Activated naive CD4-positive, alpha-beta T cell treated with anti-CD3 and anti-CD28 coated beads, Interleukin-2, amount 50 U/mL, for 72 hours (primary cell): Measurements from ENCODE around the gene ITGB3BP. TPM values are rescaled to one million over a fixed set of nuclear protein-coding genes. Genes with fewer than 3 reads are reported as not detected.
"Not testable (repeated sequence)": the region's sequence is repeated elsewhere in the genome, so short reads cannot be mapped to it uniquely, and the experiment has no call there.

Experiments
- ATAC-seq, 2 donors: fragments of 150-1000 bp; cut with Tn5 transposase; 2 replicates each; pipeline ENCODE4 v1.10.0; 2021; ENCODE audit warnings: mild to moderate bottlenecking in 2 of 2, moderate library complexity in 2 of 2
- DNase-seq, 2 donors: peaks; one replicate each; pipeline ENCODE4 v3.0.0; 2021 to 2022; ENCODE audit warnings: low spot score in 2 of 2
- H3K27ac Mint-ChIP-seq, 2 donors: one replicate each; pipeline ENCODE4 v1.8.0; 2022; ENCODE audit warnings: mild to moderate bottlenecking in 2 of 2, mixed read lengths in 2 of 2
- H3K36me3 Mint-ChIP-seq, 2 donors: one replicate each; pipeline ENCODE4 v1.8.0; 2022; ENCODE audit warnings: mixed read lengths in 2 of 2
- H3K9me3 Mint-ChIP-seq, 2 donors: one replicate each; pipeline ENCODE4 v1.8.0; 2022; ENCODE audit warnings: mixed read lengths in 2 of 2
- total RNA-seq, 2 donors: library from RNA; stranded (reverse); gene quantifications; one replicate each; pipeline ENCODE4 v1.2.3, GENCODE V29; 2022

ITGB3BP gene
- total RNA-seq, 2 donors from 2014 or later, result 45.7 to 74.3 TPM

- Mint-ChIP-seq H3K27ac (peak overlapping the region; percentile 96 to 99), H3K36me3 (peaks cover 8 to 17% of the 10 kb centered on the region in 2 donors), H3K9me3 (no peaks in the 10 kb centered on the region)
- no peak for ATAC-seq
- no peak for DNase-seq
These were observed 1.2 kb upstream of the ITGB3BP start for GRCh38 chr1:63524201-63524600.

GRCh38 chr1:63523738-63524137, 713 bp upstream of the ITGB3BP start:
- Mint-ChIP-seq H3K27ac (peak overlapping the region; percentile 96 to 99), H3K36me3 (peaks cover 8 to 17% of the 10 kb centered on the region in 2 donors), H3K9me3 (no peaks in the 10 kb centered on the region)
- no peak for DNase-seq
- peak; percentile 12 to 51 for ATAC-seq

- DNase-seq (no peak), ATAC-seq (no peak)
- no peaks in the 10 kb centered on the region for H3K9me3 Mint-ChIP-seq
These were observed 6.4 kb downstream of the ITGB3BP start for GRCh38 chr1:63516629-63517028.

GRCh38 chr1:63512584-63512983, 10.4 kb downstream of the ITGB3BP start:
- Mint-ChIP-seq H3K36me3 (peaks cover 0 to 15% of the 10 kb centered on the region in 2 donors), H3K9me3 (no peaks in the 10 kb centered on the region), H3K27ac (no peak overlapping the region)
- no peak for ATAC-seq
- DNase-seq, result no peak

More at GRCh38 chr1:63516629-63517028, 6.4 kb downstream of the ITGB3BP start:
- H3K36me3 Mint-ChIP-seq, result peaks cover 0 to 15% of the 10 kb centered on the region in 2 donors
- no peak overlapping the region for H3K27ac Mint-ChIP-seq

GRCh38 chr1:63509718-63510117, 13.3 kb downstream of the ITGB3BP start:
- Mint-ChIP-seq H3K36me3 (peaks cover 21 to 23% of the 10 kb centered on the region in 2 donors), H3K9me3 (peaks cover 4 to 6% of the 10 kb centered on the region in 2 donors), H3K27ac (no peak overlapping the region)
- no peak for DNase-seq
- ATAC-seq, result no peak

GRCh38 chr1:63506782-63507181, 16.2 kb downstream of the ITGB3BP start:
- peaks cover 4 to 6% of the 10 kb centered on the region in 2 donors for H3K9me3 Mint-ChIP-seq
- DNase-seq (no peak), ATAC-seq (no peak)
- no peak overlapping the region for H3K27ac Mint-ChIP-seq
- H3K36me3 Mint-ChIP-seq, result peaks cover 25 to 33% of the 10 kb centered on the region in 2 donors

GRCh38 chr1:63501256-63501655, 21.8 kb downstream of the ITGB3BP start:
- no peak for ATAC-seq
- Mint-ChIP-seq H3K36me3 (peaks cover 29 to 33% of the 10 kb centered on the region in 2 donors), H3K27ac (no peak overlapping the region), H3K9me3 (peaks cover 4 to 6% of the 10 kb centered on the region in 2 donors)
- DNase-seq, result no peak

GRCh38 chr1:63498106-63498505, 24.9 kb downstream of the ITGB3BP start:
- peaks cover 11 to 16% of the 10 kb centered on the region in 2 donors for H3K36me3 Mint-ChIP-seq
- DNase-seq (no peak), ATAC-seq (no peak)
- H3K27ac Mint-ChIP-seq, result no peak overlapping the region
- H3K9me3 Mint-ChIP-seq, result no peaks in the 10 kb centered on the region

- Mint-ChIP-seq H3K9me3 (no peaks in the 10 kb centered on the region), H3K36me3 (peaks cover 11 to 14% of the 10 kb centered on the region in 2 donors), H3K27ac (no peak overlapping the region)
- DNase-seq (no peak), ATAC-seq (no peak)
These were observed 25.4 kb downstream of the ITGB3BP start for GRCh38 chr1:63497577-63497976.

- H3K36me3 Mint-ChIP-seq, result no peaks in the 10 kb centered on the region
- H3K9me3 Mint-ChIP-seq, result no peaks in the 10 kb centered on the region
- H3K27ac Mint-ChIP-seq, result no peak overlapping the region
- ATAC-seq (no peak), DNase-seq (no peak)
These were observed 35.5 kb downstream of the ITGB3BP start for GRCh38 chr1:63487336-63488065.

- H3K9me3 Mint-ChIP-seq, result no peaks in the 10 kb centered on the region
- ATAC-seq (no peak), DNase-seq (no peak)
- no peak overlapping the region for H3K27ac Mint-ChIP-seq
- H3K36me3 Mint-ChIP-seq, result no peaks in the 10 kb centered on the region
These were observed 36.4 kb downstream of the ITGB3BP start for GRCh38 chr1:63486629-63487028.

- no peaks in the 10 kb centered on the region for H3K9me3 Mint-ChIP-seq
- H3K36me3 Mint-ChIP-seq, result peaks cover 4 to 12% of the 10 kb centered on the region in 2 donors
- DNase-seq (no peak), ATAC-seq (no peak)
- no peak overlapping the region for H3K27ac Mint-ChIP-seq
These were observed 43.0 kb downstream of the ITGB3BP start for GRCh38 chr1:63480057-63480456.

- Mint-ChIP-seq H3K27ac (no peak overlapping the region), H3K36me3 (peaks cover 4 to 17% of the 10 kb centered on the region in 2 donors), H3K9me3 (no peaks in the 10 kb centered on the region)
- DNase-seq (no peak), ATAC-seq (no peak)
These were observed 47.3 kb downstream of the ITGB3BP start for GRCh38 chr1:63475761-63476160.

- ATAC-seq, H3K9me3 Mint-ChIP-seq, H3K36me3 Mint-ChIP-seq, H3K27ac Mint-ChIP-seq, DNase-seq: not testable (repeated sequence)
These were observed 54.3 kb downstream of the ITGB3BP start for GRCh38 chr1:63468683-63469082.

GRCh38 chr1:63466759-63467158, 56.3 kb downstream of the ITGB3BP start:
- H3K9me3 Mint-ChIP-seq, result peaks cover 5 to 8% of the 10 kb centered on the region in 2 donors
- no peak for DNase-seq
- no peak overlapping the region for H3K27ac Mint-ChIP-seq
- ATAC-seq, result no peak
- peaks cover 10 to 25% of the 10 kb centered on the region in 2 donors for H3K36me3 Mint-ChIP-seq

- peaks cover 14 to 25% of the 10 kb centered on the region in 2 donors for H3K36me3 Mint-ChIP-seq
- DNase-seq, result no peak
- peaks cover 5 to 8% of the 10 kb centered on the region in 2 donors for H3K9me3 Mint-ChIP-seq
- ATAC-seq, result no peak
- no peak overlapping the region for H3K27ac Mint-ChIP-seq
These were observed 56.8 kb downstream of the ITGB3BP start for GRCh38 chr1:63466181-63466580.

- peaks cover 16 to 28% of the 10 kb centered on the region in 2 donors for H3K36me3 Mint-ChIP-seq
- ATAC-seq (peak in 1 of 2 donors; percentile 62), DNase-seq (no peak)
- peaks cover 5 to 8% of the 10 kb centered on the region in 2 donors for H3K9me3 Mint-ChIP-seq
- no peak overlapping the region for H3K27ac Mint-ChIP-seq
These were observed 59.8 kb downstream of the ITGB3BP start for GRCh38 chr1:63463248-63463647.

GRCh38 chr1:63461661-63462230, 61.3 kb downstream of the ITGB3BP start:
- Mint-ChIP-seq H3K36me3 (peaks cover 21 to 43% of the 10 kb centered on the region in 2 donors), H3K27ac (no peak overlapping the region), H3K9me3 (peaks cover 5 to 8% of the 10 kb centered on the region in 2 donors)
- no peak for ATAC-seq
- DNase-seq, result no peak
